ENCODE measurements around the gene UBASH3B.
A peak's percentile ranks its signal among the peaks of the same experiment; 100 is the strongest.

Gene UBASH3B

DNA sequence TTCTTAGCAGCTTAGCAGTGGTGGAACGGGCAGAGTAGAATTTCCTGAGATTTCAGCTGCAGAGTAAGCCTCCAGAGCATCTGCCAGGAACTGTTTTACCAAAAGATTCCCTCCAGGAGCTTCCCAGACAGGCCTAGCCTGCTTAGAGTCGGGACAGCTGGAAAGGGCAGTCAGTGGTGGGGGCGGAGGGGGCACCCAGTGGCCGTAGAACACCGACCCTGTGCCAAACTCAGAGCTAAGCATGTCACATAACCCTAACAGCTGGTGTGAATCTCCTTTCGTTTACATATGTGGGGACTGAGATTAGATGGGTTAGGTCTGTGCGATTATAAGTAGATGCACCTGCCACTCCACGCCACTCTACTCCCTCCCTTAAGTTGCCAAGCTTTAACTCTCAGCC is 102.8 kb downstream of the UBASH3B start:
- peak; percentile 82 for DNase-seq

GRCh38 chr11:122758974-122759373 is 103.5 kb downstream of the UBASH3B start:
- peak; percentile 94 for DNase-seq

GRCh38 chr11:122763108-122763507 is 107.6 kb downstream of the UBASH3B start:
- DNase-seq: no peak

GRCh38 chr11:122764371-122765090 is 109.0 kb downstream of the UBASH3B start:
- no peak for DNase-seq

DNA sequence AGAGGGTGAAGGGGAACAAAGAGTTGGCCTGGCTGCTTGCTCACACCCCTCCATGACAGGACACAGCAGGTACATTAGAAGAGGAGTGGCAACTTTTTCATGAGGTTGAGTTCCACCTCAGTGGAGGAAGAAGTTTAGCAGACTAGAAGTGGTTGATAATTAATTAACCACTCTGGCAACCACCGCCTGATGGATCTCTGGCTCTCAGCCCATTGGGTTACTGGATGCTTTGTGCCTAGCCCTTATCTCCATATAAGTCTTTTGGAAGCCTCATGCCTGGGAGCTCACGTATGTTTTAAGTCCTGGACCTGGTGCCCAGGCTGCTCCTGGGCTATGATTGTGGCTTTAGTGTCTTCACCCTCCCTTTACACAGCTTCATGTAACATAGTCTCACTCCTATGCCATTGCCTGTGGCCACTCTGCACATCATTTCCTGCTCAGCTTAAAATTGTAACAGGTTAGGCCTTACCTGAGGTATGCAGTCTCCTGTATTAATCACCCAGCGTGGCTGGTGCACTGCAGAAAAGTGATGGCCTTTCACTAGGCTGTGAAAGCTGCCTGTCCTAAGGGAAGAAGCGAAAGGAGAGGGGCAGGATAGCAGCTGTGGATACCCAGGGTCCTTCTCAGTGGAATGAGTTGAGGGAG is 110.1 kb downstream of the UBASH3B start:
- DNase-seq: peak; percentile 89

DNA sequence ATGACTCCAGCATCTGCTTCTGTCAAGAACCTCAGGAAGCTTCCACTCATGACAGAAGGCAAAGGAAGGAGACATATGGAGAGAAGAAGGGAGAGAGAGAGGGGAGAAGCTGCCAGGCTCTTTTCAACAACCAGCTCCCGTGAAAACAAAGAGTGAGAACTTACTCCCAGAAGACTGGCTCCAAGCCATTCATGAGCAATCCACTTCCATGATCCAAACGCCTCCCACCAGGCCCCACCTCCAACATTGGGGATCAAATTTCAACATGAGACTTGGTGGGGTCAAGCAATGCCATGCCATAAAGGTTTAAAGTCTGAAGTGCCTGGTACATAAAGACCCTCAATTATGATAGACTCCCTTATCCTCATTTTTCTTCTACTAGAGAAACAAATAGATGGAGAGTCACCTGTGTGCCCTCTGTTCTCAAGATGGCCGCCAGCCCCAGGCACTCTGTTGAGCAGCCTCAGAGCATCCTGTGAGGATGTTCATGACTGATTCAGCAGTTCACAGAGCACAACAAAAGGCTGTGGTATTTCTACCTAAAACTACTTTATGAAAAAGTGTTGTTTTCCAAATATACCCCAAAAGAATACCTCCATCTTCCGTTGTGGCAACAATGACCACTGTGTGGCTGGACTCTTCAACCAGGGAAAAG is 113.7 kb downstream of the UBASH3B start:
- no peak for DNase-seq

DNA sequence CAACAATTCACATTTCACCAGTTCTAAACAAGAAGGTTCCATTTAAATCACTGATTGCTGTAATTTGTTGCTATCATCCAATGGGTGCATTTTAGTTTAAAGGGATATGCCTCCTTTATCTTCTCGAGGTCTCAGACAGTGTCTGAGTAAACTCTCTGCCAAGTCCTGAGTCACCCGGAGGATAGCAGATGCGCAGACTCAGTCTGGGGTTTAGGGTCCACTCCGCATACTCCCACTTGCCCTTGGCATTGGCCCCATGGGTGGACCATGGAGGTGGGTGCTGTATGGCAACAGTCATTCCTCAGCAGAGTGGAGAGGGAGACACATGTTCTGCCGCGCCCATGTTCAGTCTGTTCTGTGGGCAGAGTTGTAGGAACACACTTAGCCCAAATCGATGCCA is 117.4 kb downstream of the UBASH3B start:
- no peak for DNase-seq

- DNase-seq: no peak
Measured at GRCh38 chr11:122773781-122774266, 118.3 kb downstream of the UBASH3B start.

DNA sequence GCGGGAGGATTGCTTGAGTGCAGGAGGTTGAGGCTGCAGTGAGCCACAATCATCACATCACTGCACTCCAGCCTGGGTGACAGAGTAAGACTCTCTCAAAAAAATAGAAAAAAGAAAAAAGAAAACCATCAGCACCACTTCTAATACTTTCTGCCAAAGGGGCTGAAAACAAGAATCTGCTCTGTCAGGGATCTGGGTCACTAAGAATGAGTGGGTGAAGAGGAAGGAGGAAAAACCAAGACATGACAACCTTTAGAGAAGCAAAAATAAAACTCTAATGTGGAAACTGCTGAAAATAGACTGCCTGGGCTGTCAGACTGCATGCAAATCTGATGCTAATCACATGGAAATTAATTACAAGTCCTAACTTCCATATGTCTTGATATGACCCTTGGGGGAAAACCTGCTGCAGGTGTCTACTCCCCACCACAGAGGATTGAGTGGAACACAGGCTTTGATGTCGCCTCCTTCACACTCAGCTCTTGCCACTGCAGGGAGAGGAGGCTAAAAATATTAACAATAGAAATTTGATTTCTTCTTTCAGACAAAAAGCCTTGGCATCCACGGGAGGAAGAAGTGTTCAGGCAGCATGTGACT is 120.3 kb downstream of the UBASH3B start:
- no peak for DNase-seq

DNA sequence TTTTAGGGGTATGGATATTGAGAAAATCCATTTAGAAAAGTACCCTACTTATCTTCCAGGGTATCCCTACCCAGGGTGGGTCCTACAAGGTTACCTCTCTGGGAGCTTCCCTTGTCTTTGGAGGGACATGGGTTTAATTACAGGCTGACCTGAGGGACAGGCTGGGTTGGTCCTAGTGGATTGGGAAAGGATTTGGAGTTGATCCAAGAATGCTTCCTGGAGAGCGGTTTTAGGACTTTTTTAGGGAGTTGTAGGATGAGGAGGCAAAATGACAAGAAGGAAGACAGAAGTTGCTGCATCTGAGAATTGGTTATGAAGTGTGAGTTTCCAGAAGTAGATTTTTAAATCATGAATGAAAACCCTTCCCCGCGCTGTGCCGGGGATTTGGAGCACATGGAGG is 121.0 kb downstream of the UBASH3B start:
- no peak for DNase-seq

GRCh38 chr11:122777343-122777742 is 121.8 kb downstream of the UBASH3B start:
- DNase-seq: no peak

DNA sequence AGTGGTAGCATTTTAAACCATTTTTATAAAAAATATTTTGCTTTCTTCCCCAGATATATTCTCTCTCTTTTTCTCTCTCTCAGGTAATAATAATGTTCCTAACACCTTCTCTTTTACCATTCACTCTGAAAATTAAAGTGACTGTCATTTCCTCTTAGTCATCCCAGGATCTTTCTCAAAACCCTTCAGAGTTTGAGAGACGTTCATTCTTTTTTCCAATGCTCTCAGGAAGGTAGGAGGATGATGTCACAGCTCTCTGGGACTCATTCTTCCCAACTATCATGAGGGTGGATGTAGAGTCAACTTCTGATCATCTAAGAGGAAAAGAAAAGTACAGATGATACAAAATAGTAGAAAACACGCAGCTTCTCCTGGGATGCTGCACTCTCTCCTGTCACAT is 122.6 kb downstream of the UBASH3B start:
- no peak for DNase-seq

DNA sequence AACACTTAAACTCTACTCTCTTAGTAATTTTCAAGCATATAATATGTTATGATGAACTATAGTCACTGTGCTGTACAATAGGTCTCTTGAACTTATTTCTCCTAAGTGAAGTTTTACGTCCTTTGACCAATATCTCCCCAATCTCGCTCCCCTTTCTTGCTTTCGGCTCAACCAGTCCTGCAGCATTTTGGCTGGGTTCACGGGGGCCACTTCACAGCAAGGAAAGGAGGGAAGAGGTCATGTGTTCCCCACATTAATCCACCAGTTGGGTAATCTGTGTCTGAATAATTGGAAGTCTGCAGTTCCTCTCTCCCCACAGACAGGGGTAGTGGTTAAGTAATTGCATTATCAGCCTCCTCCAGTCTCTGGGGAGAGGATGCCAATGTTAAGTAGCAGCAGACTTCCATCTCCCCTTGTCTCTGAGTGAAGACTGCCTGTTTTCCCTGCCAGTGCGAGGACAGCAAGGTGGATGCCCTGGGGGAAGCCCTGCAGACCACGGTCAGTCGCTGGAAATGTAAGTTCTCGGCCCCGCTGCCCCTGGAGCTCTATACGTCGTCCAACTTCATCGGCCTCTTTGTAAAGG is 123.6 kb downstream of the UBASH3B start:
- no peak for DNase-seq

GRCh38 chr11:122780296-122780949 is 124.9 kb downstream of the UBASH3B start:
- no peak for DNase-seq

DNA sequence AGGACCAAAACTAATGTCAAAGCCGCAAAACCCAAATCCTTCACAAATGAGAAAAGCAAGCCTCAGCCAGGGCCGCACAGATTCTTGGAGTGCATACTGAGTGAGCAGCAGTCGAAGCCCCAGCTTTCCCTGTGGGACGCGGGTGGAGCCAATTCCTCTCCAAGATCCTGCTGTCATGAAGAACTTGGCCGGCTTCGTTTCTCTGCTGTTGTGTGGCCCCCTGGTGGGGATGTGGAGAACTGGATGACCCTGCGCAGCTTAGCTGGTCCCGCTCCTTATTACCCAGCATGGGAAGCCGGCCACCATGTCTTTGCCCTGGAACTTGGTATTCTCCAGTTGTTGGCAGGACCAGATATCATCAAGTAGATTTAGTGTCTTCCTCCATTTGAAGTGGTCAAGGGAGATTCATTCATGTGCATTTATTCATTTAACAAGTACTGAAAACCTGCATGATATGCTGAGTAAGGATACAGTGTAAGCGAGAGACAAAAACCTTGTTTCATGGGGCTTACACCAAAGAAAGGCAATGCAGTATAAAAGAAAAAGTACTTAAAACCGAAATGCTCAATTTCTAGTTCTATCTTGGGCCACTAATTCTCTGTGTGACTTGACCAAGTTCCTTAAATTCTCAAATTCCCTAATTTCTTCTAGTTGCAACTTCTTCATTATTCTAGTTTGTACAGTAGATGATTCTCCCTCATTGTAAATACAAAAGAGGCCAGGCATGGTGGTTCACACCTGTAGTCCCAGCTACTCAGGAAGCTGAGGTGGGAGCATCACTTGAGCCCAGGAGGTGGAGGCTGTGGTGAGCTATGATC is 126.1 kb downstream of the UBASH3B start:
- peak; percentile 82 for DNase-seq

GRCh38 chr11:122782222-122782621 is 126.7 kb downstream of the UBASH3B start:
- DNase-seq: no peak

DNA sequence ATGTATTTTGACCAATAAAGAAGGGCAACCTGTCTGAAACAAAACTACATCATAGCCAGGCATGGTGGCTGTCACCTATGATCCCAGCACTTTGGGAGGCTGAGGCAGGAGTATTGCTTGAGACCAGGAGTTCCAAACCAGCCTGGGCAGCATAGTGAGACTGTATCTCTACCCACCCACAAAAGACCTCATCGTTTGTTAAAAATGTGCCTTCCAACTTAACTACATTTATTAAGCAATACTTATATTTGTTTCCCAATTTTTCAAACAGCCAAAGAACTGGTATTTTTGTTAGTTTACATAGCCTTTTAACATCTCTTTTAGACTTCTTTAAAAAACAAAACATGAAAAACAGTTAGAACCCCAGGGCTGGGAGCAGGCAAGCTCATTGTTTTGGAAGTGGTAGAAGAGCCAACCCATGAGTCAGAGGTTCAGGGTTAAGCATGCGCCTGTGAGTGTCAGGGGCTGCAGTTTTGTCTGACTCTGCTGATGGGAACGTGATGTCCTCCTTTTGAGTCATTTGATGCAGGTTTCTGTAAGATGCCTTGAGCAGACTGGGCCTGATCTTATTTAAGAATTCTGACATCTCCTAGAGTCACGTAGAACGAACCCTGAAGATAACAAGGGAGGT is 128.9 kb downstream of the UBASH3B start:
- DNase-seq: no peak

- DNase-seq: no peak
Measured at GRCh38 chr11:122785031-122785541, 129.6 kb downstream of the UBASH3B start.

DNA sequence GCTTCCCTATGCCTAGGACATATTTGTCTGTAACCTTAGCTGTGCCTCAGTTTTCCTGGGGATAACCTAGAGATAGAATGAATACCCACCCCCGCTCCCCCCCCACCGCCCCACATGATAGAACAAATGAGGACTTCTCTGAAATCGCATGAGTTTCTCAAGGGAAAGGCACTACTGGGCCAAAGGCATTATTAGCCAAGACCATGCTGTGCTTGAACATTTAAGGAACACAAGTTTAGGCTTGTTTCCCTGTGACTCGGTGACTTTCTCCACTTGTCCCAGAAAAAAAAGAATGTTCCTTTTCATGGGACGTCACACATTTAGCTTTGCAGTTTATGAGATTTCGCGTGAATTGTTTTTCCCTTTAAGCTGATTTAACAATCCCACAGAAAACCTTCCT is 131.4 kb downstream of the UBASH3B start:
- DNase-seq: no peak

- DNase-seq: no peak
Measured at GRCh38 chr11:122788781-122789535, 133.4 kb downstream of the UBASH3B start.
